Astrocyte (in vitro differentiated cells and primary cell): Measurements from ENCODE around the gene USP25. TPM values are rescaled to one million over a fixed set of nuclear protein-coding genes. Genes with fewer than 3 reads are reported as not detected.

Source experiments
- DNase-seq: peaks from one replicate; pipeline ENCODE4 v3.0.0-alpha.2; 2010; ENCODE audit warnings: low read depth
- FAIRE-seq: peaks from 2 replicates; lab custom pipeline; 2011; peaks lifted over from hg19 to GRCh38; lab: Jason Lieb, UNC
- H2AFZ ChIP-seq: 2 replicates; pipeline ENCODE4 v1.6.0; 2012; ENCODE audit warnings: low read depth, low read length, inconsistent platforms
- H3K27ac ChIP-seq: 2 replicates; pipeline ENCODE4 v1.5.1; 2011; ENCODE audit warnings: low read depth, low read length, inconsistent platforms
- H3K27me3 ChIP-seq: 2 replicates; pipeline ENCODE4 v1.6.0; 2011; ENCODE audit warnings: low read length, inconsistent platforms; ENCODE audit not compliant: insufficient read depth
- H3K36me3 ChIP-seq: 2 replicates; pipeline ENCODE4 v1.5.1; 2011; ENCODE audit warnings: low read length, inconsistent platforms; ENCODE audit not compliant: insufficient read depth
- H3K4me1 ChIP-seq: 2 replicates; pipeline ENCODE4 v1.5.1; 2011; ENCODE audit warnings: low read length, inconsistent platforms; ENCODE audit not compliant: insufficient read depth
- H3K4me2 ChIP-seq: 2 replicates; pipeline ENCODE4 v1.6.0; 2012; ENCODE audit warnings: low read length, inconsistent platforms
- H3K4me3 ChIP-seq: 2 replicates; pipeline ENCODE4 v1.5.1; 2011; ENCODE audit warnings: low read depth, mild to moderate bottlenecking, low read length, inconsistent platforms; ENCODE audit not compliant: insufficient read depth
- H3K79me2 ChIP-seq: 2 replicates; pipeline ENCODE4 v1.6.0; 2012; ENCODE audit warnings: mild to moderate bottlenecking, low read length, inconsistent platforms; ENCODE audit not compliant: insufficient read depth
- H3K9ac ChIP-seq: 2 replicates; pipeline ENCODE4 v1.6.0; 2012; ENCODE audit warnings: mild to moderate bottlenecking, low read length, inconsistent platforms
- H3K9me3 ChIP-seq: 2 replicates; pipeline ENCODE4 v1.5.1; 2012; ENCODE audit warnings: low read depth, mild to moderate bottlenecking, low read length, inconsistent platforms; ENCODE audit not compliant: insufficient read depth
- H4K20me1 ChIP-seq: 2 replicates; pipeline ENCODE4 v1.6.0; 2012; ENCODE audit warnings: low read length, inconsistent platforms; ENCODE audit not compliant: insufficient read depth
- H3K27ac Mint-ChIP-seq: one replicate; pipeline ENCODE4 v1.8.0; 2021; ENCODE audit warnings: mild to moderate bottlenecking, mixed read lengths; ENCODE audit not compliant: unreplicated experiment
- H3K27me3 Mint-ChIP-seq: one replicate; pipeline ENCODE4 v1.8.0; 2021; ENCODE audit warnings: low read depth, mixed read lengths; ENCODE audit not compliant: unreplicated experiment
- H3K36me3 Mint-ChIP-seq: one replicate; pipeline ENCODE4 v1.8.0; 2021; ENCODE audit warnings: low read depth, mixed read lengths; ENCODE audit not compliant: unreplicated experiment
- H3K4me1 Mint-ChIP-seq: one replicate; pipeline ENCODE4 v1.8.0; 2021; ENCODE audit warnings: low read depth, mixed read lengths; ENCODE audit not compliant: unreplicated experiment
- H3K4me3 Mint-ChIP-seq: one replicate; pipeline ENCODE4 v1.8.0; 2021; ENCODE audit warnings: mild to moderate bottlenecking, moderate library complexity, mixed read lengths; ENCODE audit not compliant: unreplicated experiment
- H3K9me3 Mint-ChIP-seq: one replicate; pipeline ENCODE4 v1.8.0; 2021; ENCODE audit warnings: mild to moderate bottlenecking, mixed read lengths; ENCODE audit not compliant: unreplicated experiment
- EZH2 ChIP-seq: IDR thresholded peaks from 2 replicates; pipeline ENCODE4 v1.6.1; 2012; ENCODE audit warnings: mild to moderate bottlenecking, low read length, inconsistent platforms; ENCODE audit not compliant: insufficient read depth
- total RNA-seq: library from RNA; stranded (reverse); gene quantifications from 2 replicates; pipeline ENCODE4 v1.2.1, GENCODE V29; 2021
- TF ChIP-seq, protein P1 (sequence below): IDR thresholded peaks from 2 replicates; pipeline ENCODE4 v1.5.1; 2011; ENCODE audit warnings: low read depth, mild to moderate bottlenecking, inconsistent platforms, low read length, moderate library complexity; ENCODE audit not compliant: insufficient read depth

USP25 gene
- total RNA-seq, 1 donor from 2014 or later: 49.5 TPM

DNA sequence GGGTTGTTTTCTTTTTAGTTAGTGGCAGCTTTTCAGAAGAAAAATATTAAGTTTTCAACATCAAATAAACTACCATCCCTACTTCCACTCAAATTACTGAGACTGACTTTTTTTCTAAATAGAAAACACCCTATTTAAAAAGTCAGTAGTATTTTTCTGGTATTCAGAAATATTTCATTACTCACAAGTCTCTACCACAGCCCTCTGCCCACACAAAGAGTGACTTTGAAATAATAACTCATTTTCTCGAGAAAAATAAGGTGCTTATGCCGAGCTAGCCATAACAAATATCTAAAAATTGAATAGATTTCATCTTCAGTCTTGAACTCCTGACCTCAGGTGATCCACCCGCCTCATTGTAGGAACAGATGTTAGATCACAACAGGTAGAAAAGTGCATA is 41.8 kb upstream of the USP25 start:
- H3K27ac Mint-ChIP-seq: no peak overlapping the region
- FAIRE-seq: no peak
- Histone ChIP-seq H4K20me1 (no peaks in the 10 kb centered on the region), H3K9ac (no peak overlapping the region), H3K36me3 (no peaks in the 10 kb centered on the region), H3K4me3 (no peak overlapping the region), H2AFZ (no peak overlapping the region), H3K27ac (peak overlapping the region; percentile 22), H3K9me3 (peaks cover 2% of the 10 kb centered on the region), H3K4me1 (peaks cover 12% of the 10 kb centered on the region), H3K79me2 (no peaks in the 10 kb centered on the region), H3K4me2 (peak overlapping the region; percentile 0), H3K27me3 (no peaks in the 10 kb centered on the region)
- TF ChIP-seq EZH2: no peak
- TF ChIP-seq, protein P1, sequence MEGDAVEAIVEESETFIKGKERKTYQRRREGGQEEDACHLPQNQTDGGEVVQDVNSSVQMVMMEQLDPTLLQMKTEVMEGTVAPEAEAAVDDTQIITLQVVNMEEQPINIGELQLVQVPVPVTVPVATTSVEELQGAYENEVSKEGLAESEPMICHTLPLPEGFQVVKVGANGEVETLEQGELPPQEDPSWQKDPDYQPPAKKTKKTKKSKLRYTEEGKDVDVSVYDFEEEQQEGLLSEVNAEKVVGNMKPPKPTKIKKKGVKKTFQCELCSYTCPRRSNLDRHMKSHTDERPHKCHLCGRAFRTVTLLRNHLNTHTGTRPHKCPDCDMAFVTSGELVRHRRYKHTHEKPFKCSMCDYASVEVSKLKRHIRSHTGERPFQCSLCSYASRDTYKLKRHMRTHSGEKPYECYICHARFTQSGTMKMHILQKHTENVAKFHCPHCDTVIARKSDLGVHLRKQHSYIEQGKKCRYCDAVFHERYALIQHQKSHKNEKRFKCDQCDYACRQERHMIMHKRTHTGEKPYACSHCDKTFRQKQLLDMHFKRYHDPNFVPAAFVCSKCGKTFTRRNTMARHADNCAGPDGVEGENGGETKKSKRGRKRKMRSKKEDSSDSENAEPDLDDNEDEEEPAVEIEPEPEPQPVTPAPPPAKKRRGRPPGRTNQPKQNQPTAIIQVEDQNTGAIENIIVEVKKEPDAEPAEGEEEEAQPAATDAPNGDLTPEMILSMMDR: no peak
- H3K27me3 Mint-ChIP-seq: no peaks in the 10 kb centered on the region
- peaks cover 7% of the 10 kb centered on the region for H3K9me3 Mint-ChIP-seq
- H3K36me3 Mint-ChIP-seq: no peaks in the 10 kb centered on the region
- H3K4me3 Mint-ChIP-seq: no peak overlapping the region
- DNase-seq: peak; percentile 44
- peaks cover 8% of the 10 kb centered on the region for H3K4me1 Mint-ChIP-seq

DNA sequence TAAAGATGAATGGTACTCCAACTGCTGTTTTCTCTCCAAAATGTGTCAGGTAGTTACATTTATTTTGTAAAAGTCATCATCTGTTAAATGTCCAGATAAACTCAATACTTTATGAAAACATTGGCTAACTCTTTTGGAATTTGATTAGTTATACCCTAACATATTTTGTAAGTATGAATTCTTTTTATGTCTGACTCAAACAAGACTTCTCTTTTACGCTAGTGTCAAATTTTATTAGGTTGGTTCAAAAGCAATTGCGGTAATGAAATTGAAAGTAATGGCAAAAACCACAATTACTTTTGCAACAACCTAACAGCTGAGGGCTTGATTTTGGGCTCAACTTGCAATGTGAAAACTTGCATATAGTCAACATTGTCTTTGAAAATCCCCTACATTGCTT is 41.0 kb upstream of the USP25 start:
- peaks cover 2% of the 10 kb centered on the region for H3K9me3 ChIP-seq
- Mint-ChIP-seq H3K4me1 (peaks cover 8% of the 10 kb centered on the region), H3K27ac (no peak overlapping the region), H3K27me3 (no peaks in the 10 kb centered on the region), H3K36me3 (no peaks in the 10 kb centered on the region), H3K9me3 (peaks cover 7% of the 10 kb centered on the region), H3K4me3 (no peak overlapping the region)
- H3K4me1 ChIP-seq: peaks cover 12% of the 10 kb centered on the region
- H4K20me1 ChIP-seq: no peaks in the 10 kb centered on the region
- TF ChIP-seq EZH2: no peak
- TF ChIP-seq, protein P1: no peak
- FAIRE-seq (no peak), DNase-seq (peak; percentile 53)
- H3K4me3 ChIP-seq: no peak overlapping the region
- H3K4me2 ChIP-seq: peak overlapping the region; percentile 0
- no peak overlapping the region for H2AFZ ChIP-seq
- H3K27me3 ChIP-seq: no peaks in the 10 kb centered on the region
- H3K27ac ChIP-seq: no peak overlapping the region
- no peak overlapping the region for H3K9ac ChIP-seq
- H3K36me3 ChIP-seq: no peaks in the 10 kb centered on the region
- no peaks in the 10 kb centered on the region for H3K79me2 ChIP-seq

DNA sequence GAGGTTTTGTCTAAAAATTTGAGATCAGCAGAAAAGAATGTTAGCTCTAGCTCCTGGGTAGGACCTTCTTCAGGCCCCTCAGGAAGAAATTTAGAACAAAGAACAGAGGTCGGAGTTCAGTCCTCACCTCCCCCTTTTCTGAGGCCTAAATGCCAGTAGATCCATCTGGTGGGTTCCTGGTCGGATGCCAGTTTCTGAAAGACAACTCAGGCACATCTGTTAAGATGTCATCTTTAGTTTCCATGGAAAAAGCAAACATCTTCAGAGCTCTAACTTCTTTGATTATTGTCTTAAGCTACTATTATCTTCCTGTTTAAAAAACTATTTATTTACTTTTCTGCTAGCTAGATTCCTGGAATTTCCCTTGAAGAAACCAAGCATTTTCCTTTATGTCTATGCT is 37.1 kb upstream of the USP25 start:
- Histone ChIP-seq H4K20me1 (no peaks in the 10 kb centered on the region), H3K27ac (no peak overlapping the region), H3K4me3 (no peak overlapping the region), H3K9me3 (no peaks in the 10 kb centered on the region), H3K27me3 (no peaks in the 10 kb centered on the region), H3K36me3 (no peaks in the 10 kb centered on the region), H3K9ac (no peak overlapping the region), H3K4me1 (peaks cover 12% of the 10 kb centered on the region), H3K79me2 (no peaks in the 10 kb centered on the region), H2AFZ (no peak overlapping the region), H3K4me2 (no peak overlapping the region)
- no peak for TF ChIP-seq EZH2
- TF ChIP-seq, protein P1: no peak
- Mint-ChIP-seq H3K27me3 (no peaks in the 10 kb centered on the region), H3K9me3 (peaks cover 3% of the 10 kb centered on the region), H3K36me3 (no peaks in the 10 kb centered on the region), H3K27ac (no peak overlapping the region), H3K4me3 (no peak overlapping the region), H3K4me1 (peaks cover 8% of the 10 kb centered on the region)
- DNase-seq (no peak), FAIRE-seq (no peak)
